GM20000 (cell line): ENCODE results near the gene ATF5.
"Not testable (repeated sequence)": the region's sequence is repeated elsewhere in the genome, so short reads cannot be mapped to it uniquely, and the experiment has no call there.

Experiments
- DNase-seq: peaks from one replicate; pipeline ENCODE4 v3.0.0; 2012; ENCODE audit warnings: low spot score
- CTCF ChIP-seq: IDR thresholded peaks from 2 replicates; pipeline ENCODE4 v1.5.1; 2012; ENCODE audit warnings: mild to moderate bottlenecking, control low read depth; ENCODE audit errors: extremely low read depth, missing control alignments

The ATF5 gene

GRCh38 chr19:49953416-49953815, 24.4 kb downstream of the ATF5 start:
- DNase-seq: no peak
- no peak for TF ChIP-seq CTCF

- TF ChIP-seq CTCF: no peak
- no peak for DNase-seq
Measured at GRCh38 chr19:49954092-49954829, 25.3 kb downstream of the ATF5 start.

- DNase-seq: no peak
- no peak for TF ChIP-seq CTCF
Measured at GRCh38 chr19:49954933-49955332, 25.9 kb downstream of the ATF5 start.

GRCh38 chr19:49956115-49956495, 27.1 kb downstream of the ATF5 start:
- TF ChIP-seq CTCF: no peak
- DNase-seq: no peak

- TF ChIP-seq CTCF: no peak
- no peak for DNase-seq
Measured at GRCh38 chr19:49957262-49957915, 28.4 kb downstream of the ATF5 start.

GRCh38 chr19:49958144-49958543, 29.1 kb downstream of the ATF5 start:
- not testable (repeated sequence) for DNase-seq

- not testable (repeated sequence) for DNase-seq
Measured at GRCh38 chr19:49958596-49958995, 29.6 kb downstream of the ATF5 start.

- DNase-seq: not testable (repeated sequence)
Measured at GRCh38 chr19:49959892-49960291, 30.9 kb downstream of the ATF5 start.

GRCh38 chr19:49960980-49961379, 32.0 kb downstream of the ATF5 start, which contains the start of gene SIGLEC11:
Gene SIGLEC11, minus strand, starts transcription at chr19:49961172. Its CDS starts 91 bp downstream, at chr19:49961081.
- not testable (repeated sequence) for DNase-seq
